HepG2 (cell line): ENCODE measurements around the gene PLXDC2. TPM values are rescaled to one million over a fixed set of nuclear protein-coding genes. Genes with fewer than 3 reads are reported as not detected.

Experiments
- ATAC-seq: fragments of 200-7000 bp; cut with Tn5 transposase; 3 replicates; pipeline ENCODE4 v1.9.1; 2020; ENCODE audit warnings: mild to moderate bottlenecking, moderate library complexity
- BruUV-seq: library from RNA; stranded (reverse); fragments of 400-500 nt; replicated peaks from 2 replicates; lab custom pipeline; 2021; lab: Mats Ljungman, UMichigan
- CTCF ChIA-PET: fragments of 300-600 bp; formaldehyde crosslinking; extraction: SDS; loops from one replicate; lab custom pipeline; 2021; ENCODE audit warnings: low total read pairs, inconsistent platforms, low intra/inter-chr PET ratio; lab: Yijun Ruan, JAX
- POLR2A ChIA-PET: fragments of 350-600 bp; sonication (Branson Sonifier 250); formaldehyde crosslinking; loops from one replicate; lab custom pipeline; 2020; ENCODE audit warnings: antibody characterized with exemption, inconsistent platforms; lab: Yijun Ruan, JAX
- DNase-seq: peaks from one replicate; pipeline ENCODE4 v3.0.0-alpha.2; 2015; ENCODE audit warnings: low spot score
- FAIRE-seq: peaks from 3 replicates; lab custom pipeline; 2011; peaks lifted over from hg19 to GRCh38; lab: Jason Lieb, UNC
- H2AFZ ChIP-seq: one replicate; pipeline ENCODE4 v1.6.1; 2011; ENCODE audit warnings: low read length, inconsistent platforms
- H3K27ac ChIP-seq: fragments of 300-600 bp; 3 replicates; pipeline ENCODE4 v1.8.0; 2011; ENCODE audit warnings: mixed run types, mild to moderate bottlenecking, mixed read lengths, low read length, inconsistent platforms; ENCODE audit not compliant: insufficient read depth; ENCODE audit errors: extremely low read length
- H3K27me3 ChIP-seq, 2 experiments: fragments of 200-600 bp in 1 of 2; 2 replicates in 1 of 2; 3 replicates in 1 of 2; pipeline versions ENCODE4 v1.6.0 to v1.8.0; 2011; ENCODE audit warnings: low read length in 2 of 2, mild to moderate bottlenecking in 2 of 2, moderate library complexity in 2 of 2, inconsistent platforms in 1 of 2; ENCODE audit not compliant: insufficient read depth in 2 of 2, control insufficient read depth in 1 of 2
- H3K36me3 ChIP-seq, 2 experiments: fragments of 200-600 bp in 1 of 2; replicated peaks in 1 of 2; 2 replicates in 1 of 2; 3 replicates in 1 of 2; pipeline versions ENCODE4 v1.5.1 to v1.8.0; 2011; ENCODE audit warnings: low read length in 2 of 2, inconsistent platforms in 1 of 2; ENCODE audit not compliant: insufficient read depth in 2 of 2, control insufficient read depth in 1 of 2
- H3K4me1 ChIP-seq: 2 replicates; pipeline ENCODE4 v1.5.1; 2012; ENCODE audit warnings: low read length, inconsistent platforms; ENCODE audit not compliant: insufficient read depth
- H3K4me2 ChIP-seq: 2 replicates; pipeline ENCODE4 v1.6.0; 2011; ENCODE audit warnings: low read depth, low read length, inconsistent platforms
- H3K4me3 ChIP-seq, 3 experiments: fragments of 200-600 bp in 1 of 3; sonication (generic), shearing (Covaris generic) in 1 of 3; replicated peaks in 1 of 3; 2 replicates each; pipeline ENCODE4 v1.5.1; 2011 to 2016; ENCODE audit warnings: low read length in 3 of 3, inconsistent platforms in 2 of 3, low read depth in 2 of 3, mild to moderate bottlenecking in 2 of 3, control low read depth in 1 of 3, mixed read lengths in 1 of 3; ENCODE audit not compliant: insufficient read depth in 1 of 3
- H3K79me2 ChIP-seq: one replicate; pipeline ENCODE4 v1.6.1; 2011; ENCODE audit warnings: low read length, inconsistent platforms; ENCODE audit not compliant: insufficient read depth
- H3K9ac ChIP-seq: 2 replicates; pipeline ENCODE4 v1.6.0; 2011; ENCODE audit warnings: mild to moderate bottlenecking, low read depth, low read length, inconsistent platforms; ENCODE audit not compliant: insufficient read depth
- H3K9me3 ChIP-seq: 2 replicates; pipeline ENCODE4 v1.5.1; 2012; ENCODE audit warnings: mild to moderate bottlenecking, low read length
- H4K20me1 ChIP-seq: 2 replicates; pipeline ENCODE4 v1.6.0; 2011; ENCODE audit warnings: inconsistent platforms, mild to moderate bottlenecking, low read length, moderate library complexity; ENCODE audit not compliant: insufficient read depth
- ARHGAP35 ChIP-seq: sonication (generic); formaldehyde crosslinking; IDR thresholded peaks from 2 replicates; pipeline ENCODE4 v1.9.0; 2022; ENCODE audit warnings: mild to moderate bottlenecking, inconsistent platforms, moderate library complexity, missing genetic modification reagents, borderline replicate concordance
- ATM ChIP-seq: fragments of 450-650 bp; IDR thresholded peaks from 2 replicates; pipeline ENCODE4 v1.7.1; 2017; ENCODE audit warnings: mild to moderate bottlenecking, borderline replicate concordance
- DNMT1 ChIP-seq: sonication (generic); formaldehyde crosslinking; IDR thresholded peaks from 2 replicates; pipeline ENCODE4 v1.5.1; 2020; ENCODE audit warnings: mild to moderate bottlenecking, missing genetic modification reagents
- GATAD2A ChIP-seq: IDR thresholded peaks from 2 replicates; pipeline ENCODE4 v1.6.1; 2016
- ZNF672 ChIP-seq: sonication (generic); formaldehyde crosslinking; IDR thresholded peaks from 2 replicates; pipeline ENCODE4 v1.8.1; 2022; ENCODE audit warnings: missing genetic modification reagents
- WGBS: methylation state at CpG from one replicate; pipeline ENCODE4 v1.1.6; 2017; ENCODE audit warnings: low lambda C conversion rate; 5-methylcytosine and 5-hydroxymethylcytosine counted together
- in situ Hi-C: cut with HindIII; loops from 2 replicates; pipeline ENCODE4 v1.10.0; 2017; ENCODE audit warnings: low pct_unique_long_range_greater_than_20kb; ENCODE audit not compliant: extremely low pct_ligation_motif_present
- intact Hi-C: fragments of 100-400 bp; cut with micrococcal nuclease; formaldehyde crosslinking; loops from one replicate; pipeline ENCODE4 v1.10.0; 2022; ENCODE audit not compliant: unreplicated experiment
- polyA plus RNA-seq, 8 experiments: library from polyadenylated mRNA; depleted of rRNA in 3 of 8; stranded (reverse) in 7 of 8; unstranded in 1 of 8; fragments of >200 nt; fragmentation: Illumina TruSeq in 4 of 8; extraction: Trizol in 4 of 8; gene quantifications; 2 replicates each; pipeline versions ENCODE4 v1.2.1 to v1.2.3, GENCODE V29; 2011 to 2016; ENCODE audit warnings: low read depth in 4 of 8, missing spikeins in 1 of 8, mixed read lengths in 1 of 8; ENCODE audit not compliant: insufficient read depth in 1 of 8
- total RNA-seq, 5 experiments: library from RNA; depleted of rRNA; stranded (reverse); fragments of >200 nt; fragmentation: Illumina TruSeq; extraction: Trizol; gene quantifications; 2 replicates each; pipeline ENCODE4 v1.2.3, GENCODE V29; 2016; ENCODE audit warnings: low read depth in 1 of 5
- TF ChIP-seq, protein P1 (sequence below): sonication (generic); formaldehyde crosslinking; IDR thresholded peaks from 2 replicates; pipeline ENCODE4 v1.4.0; 2020; ENCODE audit warnings: missing genetic modification reagents
- TF ChIP-seq, protein P2 (sequence below): sonication (generic); formaldehyde crosslinking; IDR thresholded peaks from 2 replicates; pipeline ENCODE4 v1.4.0; 2020; ENCODE audit warnings: missing genetic modification reagents
- TF ChIP-seq, protein P3 (sequence below), 2 experiments: sonication (generic) in 1 of 2; formaldehyde crosslinking in 1 of 2; IDR thresholded peaks; 2 replicates each; pipeline versions ENCODE4 v1.4.0 to v1.6.1; 2018 to 2020; ENCODE audit warnings: missing genetic modification reagents in 2 of 2, borderline replicate concordance in 1 of 2, low read depth in 1 of 2, mild to moderate bottlenecking in 1 of 2, missing biosample characterization in 1 of 2

The PLXDC2 gene
- total and polyA plus RNA-seq, 2 of the 13 experiments (the other 11 are each of a cell fraction or from before 2014, with no cell fraction given): 2.1 to 2.4 TPM

DNA sequence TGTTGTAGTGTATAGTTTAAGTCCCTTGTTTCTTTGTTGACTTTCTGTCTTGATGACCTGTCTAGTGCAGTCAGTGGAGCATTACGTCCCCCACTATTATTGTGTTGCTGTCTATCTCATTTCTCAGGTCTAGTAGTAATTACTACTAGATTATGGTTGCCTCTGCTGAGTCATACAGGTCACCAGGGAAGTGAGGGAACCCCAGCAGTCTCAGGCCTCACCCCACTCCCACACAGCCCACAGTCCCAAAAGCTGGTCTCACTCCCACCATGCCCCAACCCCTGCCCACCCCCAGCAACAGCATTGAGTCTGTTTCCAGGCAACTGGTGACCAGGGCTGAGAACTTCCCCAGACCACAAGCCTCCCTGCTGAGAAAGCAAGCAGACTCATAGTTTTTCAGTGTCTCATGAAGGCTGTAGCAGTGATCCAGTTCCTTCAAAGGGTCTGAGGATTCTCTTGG is 88.0 kb downstream of the PLXDC2 start:
- ATAC-seq: no peak
- no peaks in the 10 kb centered on the region for H3K4me1 ChIP-seq
- intact Hi-C loops: no loop called here
- no peak overlapping the region for H3K4me3 ChIP-seq
- no peak for TF ChIP-seq ATM
- TF ChIP-seq, protein P1, sequence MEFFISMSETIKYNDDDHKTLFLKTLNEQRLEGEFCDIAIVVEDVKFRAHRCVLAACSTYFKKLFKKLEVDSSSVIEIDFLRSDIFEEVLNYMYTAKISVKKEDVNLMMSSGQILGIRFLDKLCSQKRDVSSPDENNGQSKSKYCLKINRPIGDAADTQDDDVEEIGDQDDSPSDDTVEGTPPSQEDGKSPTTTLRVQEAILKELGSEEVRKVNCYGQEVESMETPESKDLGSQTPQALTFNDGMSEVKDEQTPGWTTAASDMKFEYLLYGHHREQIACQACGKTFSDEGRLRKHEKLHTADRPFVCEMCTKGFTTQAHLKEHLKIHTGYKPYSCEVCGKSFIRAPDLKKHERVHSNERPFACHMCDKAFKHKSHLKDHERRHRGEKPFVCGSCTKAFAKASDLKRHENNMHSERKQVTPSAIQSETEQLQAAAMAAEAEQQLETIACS (CRISPR knock-in tag): no peak
- no peak for TF ChIP-seq GATAD2A (CRISPR knock-in tag)
- TF ChIP-seq ZNF672 (CRISPR knock-in tag): no peak
- TF ChIP-seq ARHGAP35 (CRISPR knock-in tag): no peak
- TF ChIP-seq, protein P2, sequence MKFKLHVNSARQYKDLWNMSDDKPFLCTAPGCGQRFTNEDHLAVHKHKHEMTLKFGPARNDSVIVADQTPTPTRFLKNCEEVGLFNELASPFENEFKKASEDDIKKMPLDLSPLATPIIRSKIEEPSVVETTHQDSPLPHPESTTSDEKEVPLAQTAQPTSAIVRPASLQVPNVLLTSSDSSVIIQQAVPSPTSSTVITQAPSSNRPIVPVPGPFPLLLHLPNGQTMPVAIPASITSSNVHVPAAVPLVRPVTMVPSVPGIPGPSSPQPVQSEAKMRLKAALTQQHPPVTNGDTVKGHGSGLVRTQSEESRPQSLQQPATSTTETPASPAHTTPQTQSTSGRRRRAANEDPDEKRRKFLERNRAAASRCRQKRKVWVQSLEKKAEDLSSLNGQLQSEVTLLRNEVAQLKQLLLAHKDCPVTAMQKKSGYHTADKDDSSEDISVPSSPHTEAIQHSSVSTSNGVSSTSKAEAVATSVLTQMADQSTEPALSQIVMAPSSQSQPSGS: no peak
- no peak for TF ChIP-seq DNMT1
- TF ChIP-seq, protein P3, sequence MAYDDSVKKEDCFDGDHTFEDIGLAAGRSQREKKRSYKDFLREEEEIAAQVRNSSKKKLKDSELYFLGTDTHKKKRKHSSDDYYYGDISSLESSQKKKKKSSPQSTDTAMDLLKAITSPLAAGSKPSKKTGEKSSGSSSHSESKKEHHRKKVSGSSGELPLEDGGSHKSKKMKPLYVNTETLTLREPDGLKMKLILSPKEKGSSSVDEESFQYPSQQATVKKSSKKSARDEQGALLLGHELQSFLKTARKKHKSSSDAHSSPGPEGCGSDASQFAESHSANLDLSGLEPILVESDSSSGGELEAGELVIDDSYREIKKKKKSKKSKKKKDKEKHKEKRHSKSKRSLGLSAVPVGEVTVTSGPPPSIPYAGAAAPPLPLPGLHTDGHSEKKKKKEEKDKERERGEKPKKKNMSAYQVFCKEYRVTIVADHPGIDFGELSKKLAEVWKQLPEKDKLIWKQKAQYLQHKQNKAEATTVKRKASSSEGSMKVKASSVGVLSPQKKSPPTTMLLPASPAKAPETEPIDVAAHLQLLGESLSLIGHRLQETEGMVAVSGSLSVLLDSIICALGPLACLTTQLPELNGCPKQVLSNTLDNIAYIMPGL (CRISPR knock-in tag; IDR thresholded peaks at IDR 0.05; ENCODE audit: borderline replicate concordance in 1 of 2, low read depth in 1 of 2): no peak
- no TSS peak for BruUV-seq
- no peak overlapping the region for H3K4me2 ChIP-seq
- H3K27me3 ChIP-seq: no peaks in the 10 kb centered on the region
- H3K79me2 ChIP-seq: no peaks in the 10 kb centered on the region
- H3K36me3 ChIP-seq: no peaks in the 10 kb centered on the region
- WGBS: 24% methylated on average over 1 of the region's 1 CpG
- no peak for DNase-seq
- no peak overlapping the region for H3K27ac ChIP-seq
- ChIA-PET POLR2A (no interaction called here), CTCF (no interaction called here)
- H2AFZ ChIP-seq: no peak overlapping the region
- H3K9me3 ChIP-seq: no peaks in the 10 kb centered on the region
- no peak for FAIRE-seq
- H3K9ac ChIP-seq: no peak overlapping the region
- no peaks in the 10 kb centered on the region for H4K20me1 ChIP-seq
- in situ Hi-C loops: no loop called here
